Measurements from ENCODE around the gene RNF157. TPM values are rescaled to one million over a fixed set of nuclear protein-coding genes. Genes with fewer than 3 reads are reported as not detected.

The RNF157 gene
- total and polyA plus RNA-seq, 10 of the 15 experiments (the other 5 are each of a cell fraction or from before 2014, with no cell fraction given) = 1.4 to 15.9 (median 9.6) TPM

DNA sequence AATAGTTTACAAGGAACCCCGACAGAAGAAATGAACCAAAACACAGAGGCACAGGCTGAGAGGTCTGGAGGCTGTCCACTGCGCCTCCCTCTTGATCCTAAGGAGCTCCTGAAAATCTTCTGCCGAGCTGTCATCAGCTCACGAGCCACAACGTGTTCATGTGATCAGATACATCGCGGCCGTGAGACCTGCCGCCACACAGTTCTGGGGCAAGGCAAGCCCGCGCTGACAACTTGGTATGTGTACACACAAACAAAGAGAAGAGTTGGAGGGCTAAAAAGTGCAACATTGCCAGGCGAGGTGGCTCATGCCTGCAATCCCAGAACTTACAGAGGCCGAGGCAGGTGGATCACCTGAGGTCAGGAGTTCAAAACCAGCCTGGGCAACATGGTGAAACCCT is 144.3 kb downstream of the RNF157 start:
- no peak for TF ChIP-seq SRF (IDR thresholded peaks at IDR 0.05; ENCODE audit: low read depth in 2 of 2, low read length in 2 of 2)
- no peak for TF ChIP-seq RCOR1 (conservative IDR thresholded peaks at IDR 0.05; ENCODE audit: low read depth, low read length)
- TF ChIP-seq, protein P1, sequence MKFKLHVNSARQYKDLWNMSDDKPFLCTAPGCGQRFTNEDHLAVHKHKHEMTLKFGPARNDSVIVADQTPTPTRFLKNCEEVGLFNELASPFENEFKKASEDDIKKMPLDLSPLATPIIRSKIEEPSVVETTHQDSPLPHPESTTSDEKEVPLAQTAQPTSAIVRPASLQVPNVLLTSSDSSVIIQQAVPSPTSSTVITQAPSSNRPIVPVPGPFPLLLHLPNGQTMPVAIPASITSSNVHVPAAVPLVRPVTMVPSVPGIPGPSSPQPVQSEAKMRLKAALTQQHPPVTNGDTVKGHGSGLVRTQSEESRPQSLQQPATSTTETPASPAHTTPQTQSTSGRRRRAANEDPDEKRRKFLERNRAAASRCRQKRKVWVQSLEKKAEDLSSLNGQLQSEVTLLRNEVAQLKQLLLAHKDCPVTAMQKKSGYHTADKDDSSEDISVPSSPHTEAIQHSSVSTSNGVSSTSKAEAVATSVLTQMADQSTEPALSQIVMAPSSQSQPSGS (IDR thresholded peaks at IDR 0.05; ENCODE audit: low read length) = no peak
- TF ChIP-seq, protein P2, sequence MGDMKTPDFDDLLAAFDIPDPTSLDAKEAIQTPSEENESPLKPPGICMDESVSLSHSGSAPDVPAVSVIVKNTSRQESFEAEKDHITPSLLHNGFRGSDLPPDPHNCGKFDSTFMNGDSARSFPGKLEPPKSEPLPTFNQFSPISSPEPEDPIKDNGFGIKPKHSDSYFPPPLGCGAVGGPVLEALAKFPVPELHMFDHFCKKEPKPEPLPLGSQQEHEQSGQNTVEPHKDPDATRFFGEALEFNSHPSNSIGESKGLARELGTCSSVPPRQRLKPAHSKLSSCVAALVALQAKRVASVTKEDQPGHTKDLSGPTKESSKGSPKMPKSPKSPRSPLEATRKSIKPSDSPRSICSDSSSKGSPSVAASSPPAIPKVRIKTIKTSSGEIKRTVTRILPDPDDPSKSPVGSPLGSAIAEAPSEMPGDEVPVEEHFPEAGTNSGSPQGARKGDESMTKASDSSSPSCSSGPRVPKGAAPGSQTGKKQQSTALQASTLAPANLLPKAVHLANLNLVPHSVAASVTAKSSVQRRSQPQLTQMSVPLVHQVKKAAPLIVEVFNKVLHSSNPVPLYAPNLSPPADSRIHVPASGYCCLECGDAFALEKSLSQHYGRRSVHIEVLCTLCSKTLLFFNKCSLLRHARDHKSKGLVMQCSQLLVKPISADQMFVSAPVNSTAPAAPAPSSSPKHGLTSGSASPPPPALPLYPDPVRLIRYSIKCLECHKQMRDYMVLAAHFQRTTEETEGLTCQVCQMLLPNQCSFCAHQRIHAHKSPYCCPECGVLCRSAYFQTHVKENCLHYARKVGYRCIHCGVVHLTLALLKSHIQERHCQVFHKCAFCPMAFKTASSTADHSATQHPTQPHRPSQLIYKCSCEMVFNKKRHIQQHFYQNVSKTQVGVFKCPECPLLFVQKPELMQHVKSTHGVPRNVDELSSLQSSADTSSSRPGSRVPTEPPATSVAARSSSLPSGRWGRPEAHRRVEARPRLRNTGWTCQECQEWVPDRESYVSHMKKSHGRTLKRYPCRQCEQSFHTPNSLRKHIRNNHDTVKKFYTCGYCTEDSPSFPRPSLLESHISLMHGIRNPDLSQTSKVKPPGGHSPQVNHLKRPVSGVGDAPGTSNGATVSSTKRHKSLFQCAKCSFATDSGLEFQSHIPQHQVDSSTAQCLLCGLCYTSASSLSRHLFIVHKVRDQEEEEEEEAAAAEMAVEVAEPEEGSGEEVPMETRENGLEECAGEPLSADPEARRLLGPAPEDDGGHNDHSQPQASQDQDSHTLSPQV (IDR thresholded peaks at IDR 0.05) = no peak
- TF ChIP-seq KAT2A (conservative IDR thresholded peaks at IDR 0.05; ENCODE audit: control insufficient read depth, low read depth, low read length) = no peak
- TF ChIP-seq RELA (IDR thresholded peaks at IDR 0.05; ENCODE audit: borderline replicate concordance, partially characterized antibody) = no peak
- no peak for TF ChIP-seq ESRRA (IDR thresholded peaks at IDR 0.05; ENCODE audit: low read length)
- no peak for TF ChIP-seq JUNB (IDR thresholded peaks at IDR 0.05)
- no TSS peak for BruUV-seq (replicated peaks)
- 86% methylated on average over 13 of the region's 13 CpGs for WGBS (ENCODE audit: insufficient coverage, insufficient replicate concordance, low lambda C conversion rate, missing lambda C conversion rate)

More for the DNA sequence above, 144.3 kb downstream of the RNF157 start:
- Histone ChIP-seq H3K9ac (ENCODE audit: control insufficient read depth, insufficient read depth, low read length) (no peak overlapping the region), H3K27me3 (replicated peaks in 1 of 2; ENCODE audit: control insufficient read depth in 2 of 2, insufficient read depth in 2 of 2, low read length in 1 of 2) (no peaks in the 10 kb centered on the region), H3K4me2 (ENCODE audit: control insufficient read depth, insufficient read depth) (no peak overlapping the region), H3K9me3 (replicated peaks; ENCODE audit: control insufficient read depth, insufficient read depth, low read length) (no peaks in the 10 kb centered on the region), H4K20me1 (ENCODE audit: control insufficient read depth, insufficient read depth) (no peaks in the 10 kb centered on the region), H2AFZ (ENCODE audit: control insufficient read depth, low read depth, low read length) (no peak overlapping the region), H3K4me3 (no peak overlapping the region), H3K27ac (ENCODE audit: control insufficient read depth, insufficient read depth) (no peak overlapping the region), H3K79me2 (ENCODE audit: control insufficient read depth, insufficient read depth, low read length) (no peaks in the 10 kb centered on the region), H3K36me3 (ENCODE audit: control insufficient read depth in 2 of 2, insufficient read depth in 2 of 2, low read length in 1 of 2) (peaks cover 11 to 12% of the 10 kb centered on the region in 2 experiments; a peak in 3 of 4 replicates), H3K4me1 (ENCODE audit: control insufficient read depth, insufficient read depth, low read length) (no peaks in the 10 kb centered on the region)
- ATAC-seq (no peak), FAIRE-seq (no peak), DNase-seq (ENCODE audit: low read depth, low spot score) (no peak)
- POLR2A ChIA-PET = no interaction called here
- RAD21 ChIA-PET (ENCODE audit: unreplicated experiment) = no interaction called here
- intact Hi-C loops (cut with micrococcal nuclease; ENCODE audit: unreplicated experiment) (no loop called here), in situ Hi-C loops (cut with MboI) (no loop called here)
- SMC1A ChIA-PET (ENCODE audit: uncharacterized antibody, unreplicated experiment) = interaction anchor here (0.7 to 1.4 kb wide), 2 partner anchors 8 to 27 kb away, joined by 3 to 4 read pairs; partner anchors contain the start of gene EXOC7
- CTCF ChIA-PET = interaction anchor here (0.8 to 1.3 kb wide), 7 partner anchors 10 to 271 kb away, joined by 3 to 5 read pairs (median 3); no protein-coding TSS in a partner anchor

All from GM12878 (cell line).